NCI-H1092 (cell line): ENCODE measurements around the gene WEE2.

Source experiments
- DNase-seq: peaks from one replicate; lab custom pipeline; 2025; lab: John Stamatoyannopoulos, UW

WEE2 gene

DNA sequence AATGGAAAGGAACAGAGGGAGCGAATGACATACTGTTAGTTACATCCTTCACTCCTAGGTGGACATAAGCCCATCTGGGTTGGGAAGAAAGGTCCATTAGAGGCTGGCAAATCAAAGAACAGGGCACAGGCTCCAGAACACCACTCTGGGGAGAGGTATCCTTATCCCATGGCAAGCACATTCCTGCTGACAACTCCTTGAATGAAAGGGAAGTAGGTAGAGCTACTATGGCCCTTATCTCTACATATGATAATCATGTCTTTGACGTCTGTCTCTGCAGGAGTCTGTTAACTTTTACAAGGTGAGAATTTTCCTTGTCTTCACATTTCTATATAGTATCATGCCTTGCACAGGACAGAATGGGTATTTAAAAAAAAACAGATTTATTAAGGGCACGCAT lies 16.6 kb upstream of the WEE2 start:
- no peak for DNase-seq

DNA sequence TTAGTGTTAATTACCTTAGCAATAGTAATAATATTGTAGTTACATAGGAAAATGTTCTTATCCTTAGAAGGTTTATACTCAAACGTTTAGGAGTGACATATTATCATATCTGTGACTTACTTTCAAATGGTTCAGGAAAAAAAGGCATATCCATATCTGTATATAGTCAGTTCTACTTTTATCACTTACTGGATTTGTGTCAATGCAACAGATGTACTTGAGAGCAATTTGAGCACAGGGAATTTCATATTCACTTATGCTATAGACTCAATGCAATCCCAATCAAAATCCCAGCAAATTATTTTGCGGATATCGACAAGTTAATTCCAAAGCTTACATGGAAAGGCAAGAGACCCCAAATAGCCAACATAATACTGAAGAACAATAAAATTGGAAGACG lies 16.2 kb upstream of the WEE2 start:
- no peak for DNase-seq

DNA sequence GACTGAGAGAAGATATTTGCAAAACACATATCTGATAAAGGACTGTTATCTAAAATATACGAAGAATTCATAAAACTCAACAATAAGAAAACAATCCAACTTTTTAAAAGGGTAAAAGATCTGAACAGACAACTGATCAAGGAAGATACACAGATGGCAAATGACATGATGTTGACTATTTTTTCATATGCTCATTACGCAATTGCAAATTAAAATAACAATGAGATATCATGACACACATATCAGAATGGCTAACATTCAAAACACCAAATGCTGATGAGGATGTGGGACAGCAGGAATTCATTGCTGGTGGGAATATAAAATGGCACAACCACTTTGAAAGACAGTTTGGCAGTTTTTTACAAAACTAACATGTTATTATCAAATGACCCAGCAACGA lies 15.1 kb upstream of the WEE2 start:
- DNase-seq = no peak

DNA sequence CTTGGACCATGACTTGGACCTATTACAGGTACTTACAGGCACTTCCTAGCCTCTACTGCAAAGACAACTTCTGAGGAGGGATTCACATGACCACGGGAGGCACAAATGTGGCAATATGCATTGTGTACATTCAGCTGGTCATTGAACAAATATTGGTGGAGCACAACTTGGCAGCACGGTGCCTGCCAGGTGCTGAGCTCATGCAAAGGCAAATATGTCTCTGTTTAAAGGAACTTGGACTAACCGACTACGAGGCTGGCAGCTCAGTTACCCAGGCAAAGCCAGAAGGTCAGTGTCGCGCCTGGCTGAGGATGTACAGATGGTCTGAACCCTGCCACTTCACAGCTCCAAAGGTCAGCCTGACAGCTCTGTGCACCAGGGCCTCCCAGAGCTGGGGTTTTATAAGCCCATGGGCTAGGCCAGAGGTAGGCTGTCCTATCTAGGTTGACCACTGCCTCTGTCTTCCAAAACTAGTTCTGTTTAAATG lies 12.3 kb upstream of the WEE2 start:
- DNase-seq = no peak

DNA sequence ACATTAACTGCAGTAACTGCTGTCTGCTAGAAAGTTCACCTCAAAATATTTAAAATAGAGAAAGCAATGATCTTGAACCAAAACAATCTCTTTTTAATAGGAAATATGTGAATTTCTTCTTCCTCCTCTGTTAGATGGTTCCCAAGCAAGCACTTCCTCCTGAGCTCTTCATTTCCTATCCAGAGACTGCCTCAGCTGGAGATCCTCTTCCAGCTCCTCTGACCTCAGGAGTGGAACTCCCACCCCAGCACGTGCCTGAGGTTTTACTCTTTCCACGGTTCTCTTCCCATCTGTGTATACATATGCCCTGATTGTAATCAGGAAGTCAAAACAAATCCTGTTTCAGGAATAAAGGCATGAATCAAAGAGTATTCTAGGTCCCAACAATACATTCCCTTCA lies 11.8 kb upstream of the WEE2 start:
- DNase-seq = no peak

DNA sequence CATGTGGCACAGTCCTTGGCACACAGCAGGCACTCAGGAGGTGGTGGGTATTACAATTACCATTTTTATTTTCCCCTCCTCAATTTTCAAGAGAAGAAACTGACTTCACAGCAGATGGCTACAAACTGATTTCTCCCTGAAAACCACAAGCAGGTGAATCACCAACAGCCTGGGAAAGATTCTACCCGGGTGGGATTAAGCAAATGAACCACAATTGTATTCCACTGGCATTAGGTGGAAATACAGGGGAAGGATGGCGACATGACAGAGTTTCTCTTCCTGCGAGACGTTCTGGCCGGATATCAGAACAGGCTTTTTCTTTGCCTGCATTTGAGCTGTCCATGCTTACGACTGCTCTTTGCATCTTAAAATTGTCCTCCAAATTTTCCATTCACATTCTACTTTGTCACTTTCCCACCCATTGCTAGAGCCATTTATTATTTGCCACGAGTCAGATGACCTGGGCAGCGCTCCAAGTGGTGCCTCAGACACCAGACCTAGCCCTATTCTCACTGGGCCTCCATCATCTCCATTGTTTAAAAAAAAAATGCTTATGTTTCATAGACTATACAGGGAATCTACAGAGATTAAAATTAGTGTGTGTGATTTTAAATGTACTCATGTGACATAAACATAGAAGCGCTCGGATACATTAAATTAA lies 10.8 kb upstream of the WEE2 start:
- no peak for DNase-seq

DNA sequence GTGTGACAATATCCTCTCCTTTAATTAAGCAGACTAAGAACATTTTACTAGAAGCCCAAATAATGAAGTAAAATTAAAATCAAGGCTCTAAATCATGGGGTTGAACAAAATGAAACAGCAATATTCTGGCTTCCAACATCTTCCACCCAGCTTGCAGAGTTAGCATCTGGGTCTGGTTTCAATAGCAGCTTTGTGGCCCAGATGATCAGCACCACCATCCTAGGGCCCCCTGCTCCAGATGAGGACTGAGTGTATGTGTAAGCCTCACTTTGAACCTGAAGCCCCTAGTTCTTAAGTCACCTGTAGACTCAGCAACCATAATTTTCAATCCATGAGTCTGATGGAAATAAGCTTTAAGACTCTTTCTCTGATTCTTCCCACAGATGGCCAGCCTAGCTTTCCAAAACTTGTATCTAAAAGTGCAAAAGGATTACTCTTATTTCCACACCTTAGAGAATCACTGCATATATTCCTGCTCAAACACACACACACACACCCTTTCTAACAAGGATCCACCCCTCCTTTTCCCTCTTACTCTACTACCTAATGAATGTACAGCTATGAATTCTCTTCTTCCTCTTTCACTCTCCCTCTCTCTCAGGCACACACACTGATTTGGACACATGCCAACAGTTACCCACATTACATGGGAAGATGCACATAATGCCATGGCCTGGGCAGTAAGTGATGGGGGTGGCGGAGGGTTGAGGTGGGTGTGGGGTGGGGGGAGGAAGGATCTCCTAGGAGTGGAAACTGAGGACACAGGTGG lies 9.7 kb upstream of the WEE2 start:
- no peak for DNase-seq

DNA sequence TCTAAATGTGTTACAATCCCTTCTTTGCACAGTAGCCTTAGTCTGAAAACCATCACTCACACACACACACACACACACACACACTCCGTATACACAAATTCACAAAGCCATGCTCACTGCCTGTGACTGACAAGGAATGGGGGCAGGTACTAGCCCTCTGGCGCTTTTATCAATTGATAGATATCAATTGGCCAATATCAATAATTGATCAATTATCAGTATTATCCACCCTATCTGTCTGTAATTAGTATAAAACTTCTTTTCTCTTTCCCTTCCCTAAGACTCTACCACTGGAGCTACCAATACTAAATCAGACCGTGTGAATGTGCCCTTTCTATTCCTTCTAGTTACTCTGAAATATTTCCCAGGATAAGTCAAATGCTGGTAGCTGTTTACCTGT lies 8.3 kb upstream of the WEE2 start:
- DNase-seq = no peak

DNA sequence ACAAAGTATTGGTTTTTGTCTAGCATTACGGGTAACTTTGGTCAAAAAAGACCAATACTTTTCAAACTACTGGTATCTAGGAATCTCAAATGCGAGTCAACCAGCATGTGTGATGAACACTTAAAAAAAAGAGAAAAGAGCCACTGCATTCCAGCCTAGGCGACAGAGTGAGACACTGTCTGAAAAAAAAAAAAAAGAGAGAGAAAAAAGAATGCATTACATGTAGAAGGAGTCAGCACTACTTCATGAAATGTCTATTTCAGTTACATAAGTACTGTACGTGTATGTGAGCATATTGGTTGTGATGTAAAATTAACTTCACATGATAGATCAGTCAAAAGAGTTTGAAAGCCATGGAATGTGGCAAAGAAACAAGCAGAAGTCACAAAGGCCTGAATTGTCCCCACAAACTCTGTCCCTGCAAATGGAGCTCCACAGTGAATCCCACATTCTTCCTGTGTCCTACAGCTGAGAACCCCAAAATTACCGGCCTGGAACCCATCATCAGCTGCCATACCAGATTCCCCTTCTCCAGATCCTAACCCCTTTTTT lies 7.8 kb upstream of the WEE2 start:
- no peak for DNase-seq

DNA sequence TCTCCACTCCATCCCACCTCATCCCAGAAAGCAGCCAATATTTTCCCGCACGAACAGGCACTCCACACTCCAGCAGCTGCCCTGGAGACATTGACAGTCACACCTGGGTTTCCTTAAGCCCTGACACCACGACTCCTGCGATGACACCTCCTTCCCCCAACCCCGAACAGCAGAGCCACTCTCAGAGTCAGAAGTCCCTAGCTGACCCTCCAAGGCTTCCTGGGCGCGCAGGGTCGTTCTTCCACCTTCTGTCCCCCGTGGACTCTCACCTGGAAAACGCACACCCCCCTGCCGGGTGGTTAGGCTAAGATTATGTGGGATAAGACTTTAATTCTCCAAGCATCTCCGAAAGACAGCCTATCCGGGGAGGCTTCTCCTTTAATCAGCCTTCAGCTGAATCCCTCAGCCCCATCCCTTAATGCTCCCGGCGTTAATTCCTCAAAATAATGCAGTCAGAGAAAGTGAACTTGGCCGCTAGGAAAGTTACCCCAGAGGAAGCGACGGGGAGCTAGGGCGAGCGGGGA lies 7.2 kb upstream of the WEE2 start:
- no peak for DNase-seq

DNA sequence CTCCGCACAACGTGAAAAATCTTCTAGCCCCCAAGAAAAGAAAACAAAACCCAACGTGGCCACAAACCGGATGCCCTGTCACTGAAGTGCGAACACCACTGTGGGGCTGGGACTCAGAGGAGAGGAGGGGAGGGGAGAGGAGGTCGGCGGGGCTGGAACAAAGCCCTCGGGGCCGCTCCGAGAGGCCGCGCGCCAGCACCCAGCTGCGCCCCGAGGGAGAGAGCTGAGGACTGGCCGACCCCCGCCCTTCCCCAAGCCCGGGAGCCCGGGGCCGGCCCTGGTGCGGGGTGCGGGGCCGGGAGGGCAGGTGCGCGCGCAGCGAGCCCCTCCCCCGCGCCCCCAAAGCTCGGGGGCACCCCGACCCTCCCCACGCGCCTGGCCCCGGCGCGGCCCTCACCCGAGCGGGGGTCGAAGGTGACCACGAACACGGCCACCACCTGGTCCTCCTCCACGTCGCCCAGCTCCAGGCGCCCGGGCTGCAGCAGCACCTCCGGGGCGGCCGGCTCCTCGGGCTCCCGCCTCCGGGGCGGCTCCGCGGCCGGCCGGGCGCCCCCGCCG lies 6.6 kb upstream of the WEE2 start:
- peak; percentile 53 for DNase-seq

DNA sequence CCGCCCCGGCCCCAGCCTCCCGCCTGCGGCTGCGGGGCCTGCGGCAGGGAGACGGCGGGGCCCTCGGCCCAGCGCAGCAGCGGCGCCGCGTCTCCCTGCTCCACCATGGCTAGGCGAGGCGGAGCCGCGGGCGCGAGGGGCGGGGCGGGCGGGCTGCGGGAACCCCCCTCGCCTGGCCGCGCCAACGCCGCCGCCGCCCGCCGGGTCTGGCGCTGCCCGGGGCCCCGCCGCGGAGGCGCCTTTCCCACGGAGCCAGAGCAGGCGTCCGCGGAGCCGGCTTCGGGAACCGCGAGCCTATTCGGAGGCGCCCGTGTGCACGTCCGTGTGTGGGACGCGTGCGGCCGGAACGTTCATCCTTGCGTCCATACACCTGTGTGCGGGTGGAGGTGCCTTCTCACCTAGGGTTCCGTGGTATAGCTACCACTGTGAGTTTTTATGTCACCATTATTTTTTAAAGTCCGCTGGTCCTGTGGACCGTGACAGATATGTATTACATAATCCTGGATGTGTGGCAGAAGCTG lies 6.0 kb upstream of the WEE2 start, which contains the start of gene DENND11:
DENND11 (minus strand) TSS at position 120 of the 521 bp plus-strand sequence; CDS start at position 107, 13 bp downstream.
- peak; percentile 67 for DNase-seq

DNA sequence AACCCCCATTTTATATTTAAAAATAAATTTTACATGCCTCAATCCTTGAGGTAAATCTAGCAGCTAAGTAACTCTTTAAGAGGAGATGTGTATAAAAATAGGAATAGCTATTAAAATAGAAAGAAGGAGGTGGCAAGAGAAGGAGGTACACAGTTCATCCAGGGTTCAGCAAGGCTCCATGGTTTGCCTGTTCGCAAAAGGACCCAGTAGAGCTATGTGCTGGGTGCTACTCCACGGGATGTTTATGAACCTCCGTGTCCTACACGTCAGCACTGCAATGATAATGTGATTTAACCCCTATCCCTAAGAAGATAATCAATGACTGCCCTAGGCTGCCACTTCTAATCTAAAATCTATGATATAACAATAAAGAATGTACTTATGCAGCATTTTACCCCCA lies 5.3 kb upstream of the WEE2 start:
- DNase-seq = no peak

DNA sequence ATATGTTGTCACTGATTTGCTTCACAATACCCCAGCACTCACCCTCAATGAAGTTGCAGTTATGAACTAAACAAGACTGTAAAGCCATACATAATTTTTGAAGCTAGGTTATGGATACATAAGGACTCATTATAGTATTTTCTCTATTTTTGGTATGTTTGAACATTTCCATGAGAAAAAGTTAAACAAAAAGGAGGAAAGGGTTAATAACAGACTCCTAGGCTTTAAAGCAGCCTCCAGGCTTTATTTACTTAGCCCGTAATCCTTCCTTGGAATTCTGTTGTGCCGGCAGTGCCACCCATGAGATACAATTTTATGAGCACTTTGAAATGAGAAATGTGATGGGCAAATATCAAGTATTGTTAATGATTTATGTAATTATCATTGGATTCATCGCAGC lies 4.0 kb upstream of the WEE2 start:
- no peak for DNase-seq

DNA sequence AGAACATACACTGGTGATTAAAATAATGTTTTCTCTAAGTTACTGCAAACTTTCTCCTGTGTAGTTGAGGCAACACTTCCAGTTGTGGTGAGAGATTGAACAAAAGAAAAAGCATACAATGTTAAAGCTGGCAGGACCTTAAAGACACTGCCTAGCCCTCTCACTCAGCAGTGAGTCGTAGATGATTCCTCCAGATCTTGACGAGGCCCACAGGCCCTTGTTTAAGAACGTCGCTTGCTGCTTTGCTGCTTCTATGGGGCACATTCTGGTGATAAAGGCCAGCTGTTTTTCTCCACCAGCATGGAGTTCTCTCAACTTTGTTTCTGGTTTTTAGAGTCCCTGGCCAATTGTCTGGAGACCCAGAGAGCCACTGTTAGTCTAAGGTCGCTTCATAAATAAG lies 3.4 kb upstream of the WEE2 start:
- DNase-seq = no peak

DNA sequence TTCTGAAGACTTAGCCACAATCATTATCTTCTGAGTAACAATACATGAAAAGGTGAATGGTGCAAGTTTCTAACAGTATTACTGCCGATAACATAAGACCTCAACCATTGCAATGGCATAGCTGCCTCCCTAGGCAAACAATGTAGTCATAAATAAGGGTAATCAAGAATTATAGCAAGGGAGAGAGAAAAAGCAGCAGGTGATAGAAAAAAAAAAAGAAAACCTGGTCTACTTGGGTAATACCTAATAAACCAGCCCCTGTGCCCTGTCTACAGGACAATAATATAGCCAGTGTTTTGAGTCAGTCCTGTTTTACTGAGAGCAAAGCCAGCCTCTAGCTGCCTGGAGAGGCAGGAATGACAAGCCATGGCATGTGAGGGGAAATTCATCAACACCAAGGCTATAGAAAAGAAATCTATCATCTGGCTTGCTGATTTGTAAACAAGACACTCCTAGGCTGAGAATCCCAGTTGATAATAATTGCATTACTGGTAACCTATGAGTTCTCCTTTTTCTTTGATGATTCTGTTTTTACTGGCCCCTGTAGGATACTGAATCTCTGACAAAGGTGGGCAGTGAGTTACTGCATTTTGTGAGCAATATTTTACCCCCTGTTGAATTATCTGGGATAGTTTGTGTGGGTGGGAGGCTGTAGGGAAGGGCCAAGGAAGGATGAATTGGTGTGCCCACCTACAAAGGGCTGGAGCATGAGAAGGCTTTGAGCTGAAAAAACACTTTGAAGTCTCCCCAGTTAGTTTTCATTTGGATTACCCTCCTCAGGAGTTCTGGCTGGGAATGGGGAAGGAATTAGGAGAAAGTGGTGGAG lies 1.7 kb upstream of the WEE2 start:
- no peak for DNase-seq

DNA sequence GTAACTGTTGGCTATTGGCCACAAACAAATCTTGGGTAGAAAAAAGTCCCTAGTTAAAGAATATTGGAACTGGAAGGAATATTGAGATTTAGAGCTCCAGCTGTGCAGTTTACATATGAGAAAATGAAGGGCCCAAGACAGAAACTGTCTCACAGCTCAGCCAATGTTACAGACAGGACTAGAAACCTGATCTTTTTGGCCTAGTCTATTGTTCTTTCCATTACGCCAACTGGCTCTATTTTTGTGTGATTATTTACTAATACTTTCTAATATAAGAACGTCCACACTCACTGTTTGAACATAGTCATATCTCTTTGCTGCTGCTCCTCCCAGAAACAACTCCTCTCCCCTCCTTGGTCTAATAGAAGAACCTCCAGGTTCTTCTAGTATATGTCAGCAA lies 1.2 kb downstream of the WEE2 start:
- DNase-seq = no peak

DNA sequence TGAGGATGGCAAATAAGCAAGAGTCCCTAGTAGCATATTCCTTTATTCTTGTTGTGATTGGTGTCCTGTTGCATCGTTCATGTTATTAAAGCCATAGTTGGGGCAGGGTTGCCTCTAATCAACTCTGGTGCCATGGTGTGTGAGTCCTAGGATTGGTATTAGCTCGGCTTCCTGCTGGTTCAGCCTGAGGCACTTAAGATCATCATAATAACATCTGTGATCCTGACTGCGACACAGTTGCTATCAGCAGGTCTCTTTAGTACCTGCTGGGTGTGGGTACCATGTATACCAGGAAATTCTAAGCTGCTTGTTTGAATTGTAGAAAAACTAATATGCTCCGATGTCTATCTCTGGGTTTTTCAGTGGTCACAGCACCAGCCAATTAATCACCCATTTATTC lies 1.6 kb downstream of the WEE2 start:
- DNase-seq = no peak

DNA sequence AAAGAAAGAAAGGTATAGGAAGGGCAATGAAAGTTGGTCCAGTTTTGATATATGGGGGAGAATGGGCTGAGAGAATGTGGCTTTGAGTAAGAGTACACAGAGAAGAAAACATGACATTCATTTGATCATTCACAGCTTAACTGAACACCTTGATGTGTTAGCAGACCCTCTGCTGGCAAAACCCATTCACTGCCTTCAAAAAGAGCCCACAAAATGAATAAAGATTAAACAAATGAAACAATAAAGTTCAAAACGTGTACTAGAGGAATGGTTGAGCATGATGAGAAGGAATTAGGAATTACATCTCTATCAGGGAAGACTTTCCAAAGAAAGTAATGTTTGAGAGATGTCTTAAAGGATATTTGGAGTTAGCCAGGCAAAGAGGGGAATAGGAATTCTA lies 2.1 kb downstream of the WEE2 start:
- no peak for DNase-seq

DNA sequence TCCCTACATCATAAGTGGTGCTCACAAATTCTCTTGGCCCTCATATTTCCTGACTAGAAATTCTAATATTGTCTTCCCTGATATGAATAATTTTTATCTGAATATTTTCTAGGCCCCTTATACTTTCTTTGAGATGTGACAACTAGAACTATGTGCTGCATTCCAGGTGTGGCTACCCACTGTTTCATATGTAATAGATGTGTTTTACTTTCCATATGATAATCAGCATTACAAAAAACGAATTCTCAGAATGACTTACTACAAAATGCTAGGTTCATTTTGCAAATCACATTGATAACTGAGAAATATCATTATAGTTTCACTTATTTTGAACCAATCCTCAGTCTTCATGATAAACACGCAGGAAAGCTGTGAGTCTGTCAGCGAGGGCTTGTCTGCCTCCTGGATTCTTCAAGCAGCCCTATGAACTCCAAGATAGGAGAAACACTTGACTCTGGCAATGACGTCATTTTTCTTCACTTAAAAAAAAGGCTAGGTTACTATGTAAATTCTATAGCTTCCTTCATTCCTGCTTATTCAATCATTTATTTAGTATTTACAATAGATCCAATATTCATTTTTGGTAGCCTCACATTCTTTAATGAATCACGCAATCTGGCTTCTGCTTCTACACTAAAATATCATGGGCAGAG lies 4.6 kb downstream of the WEE2 start:
- DNase-seq = no peak

DNA sequence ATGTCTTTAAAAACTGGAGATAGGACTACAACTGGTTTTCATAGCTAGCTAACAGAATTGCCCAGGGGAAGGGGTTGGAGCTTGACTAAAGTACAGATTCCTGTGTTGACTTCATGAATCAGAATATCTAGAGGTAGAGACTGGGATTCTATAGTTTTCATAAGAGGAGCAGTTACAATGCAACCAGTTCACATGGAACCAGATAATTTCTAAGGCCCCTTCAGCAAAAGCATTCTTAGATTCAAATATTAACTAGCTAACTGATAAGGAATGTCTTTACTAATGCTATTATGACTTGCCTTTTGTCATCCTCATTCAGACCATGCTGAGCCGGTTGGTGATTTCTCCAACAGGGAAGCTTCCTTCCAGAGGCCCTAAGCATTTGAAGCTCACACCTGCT lies 5.7 kb downstream of the WEE2 start:
- no peak for DNase-seq
